Tibial artery (tissue), 4 donors: ENCODE measurements around the gene CUL3.
"Not testable (repeated sequence)": the region's sequence is repeated elsewhere in the genome, so short reads cannot be mapped to it uniquely, and the experiment has no call there.

Source experiments
- DNase-seq, 2 donors: peaks; one replicate each; pipeline ENCODE4 v3.0.0-alpha.2; 2019
- H3K27ac ChIP-seq, 2 donors: fragments of 200-600 bp; sonication (generic) in 1 of 2; 1 replicate in 1 of 2; 2 replicates in 1 of 2; pipeline ENCODE4 v1.5.1; 2018 to 2019; ENCODE audit warnings: mild to moderate bottlenecking in 1 of 2
- H3K27me3 ChIP-seq, 2 donors: fragments of 200-600 bp; sonication (generic) in 1 of 2; one replicate each; pipeline versions ENCODE4 v1.5.1 to v1.6.0; 2016 to 2019
- H3K36me3 ChIP-seq, 3 donors: fragments of 200-600 bp; sonication (generic) in 2 of 3; one replicate each; pipeline ENCODE4 v1.5.1; 2016 to 2019; ENCODE audit warnings: mild to moderate bottlenecking in 2 of 3
- H3K4me1 ChIP-seq, 4 donors: fragments of 200-600 bp; sonication (generic) in 2 of 4; 1 replicate in 3 of 4; 2 replicates in 1 of 4; pipeline ENCODE4 v1.5.1; 2016 to 2019
- H3K4me3 ChIP-seq, 2 donors: fragments of 200-600 bp; sonication (generic) in 1 of 2; 1 replicate in 1 of 2; 2 replicates in 1 of 2; pipeline ENCODE4 v1.5.1; 2018 to 2019; ENCODE audit warnings: mild to moderate bottlenecking in 2 of 2
- H3K9me3 ChIP-seq, 3 donors: fragments of 200-600 bp; sonication (generic) in 1 of 3; one replicate each; pipeline ENCODE4 v1.5.1; 2016 to 2019
- CTCF ChIP-seq, 2 experiments: fragments of 200-600 bp in 1 of 2; fragments of 450-650 bp in 1 of 2; IDR thresholded peaks; one replicate each; pipeline ENCODE4 v1.5.1; 2017 to 2019; ENCODE audit warnings: antibody characterized with exemption in 2 of 2, mild to moderate bottlenecking in 1 of 2, moderate library complexity in 1 of 2
- intact Hi-C: fragments of 100-400 bp; cut with DNase I; formaldehyde crosslinking; loops from one replicate; pipeline ENCODE4 v1.15.0; 2023; ENCODE audit warnings: low total_unique reads

The CUL3 gene

GRCh38 chr2:224612578-224612977 is 27.4 kb upstream of the CUL3 start:
- TF ChIP-seq CTCF (IDR thresholded peaks at IDR 0.05) = no peak
- no peaks in the 10 kb centered on the region for H3K27me3 ChIP-seq
- no peak overlapping the region for H3K4me3 ChIP-seq
- H3K27ac ChIP-seq = no peak overlapping the region
- no peaks in the 10 kb centered on the region for H3K36me3 ChIP-seq
- H3K4me1 ChIP-seq = no peaks in the 10 kb centered on the region
- DNase-seq = no peak
- intact Hi-C loops = no loop called here
- H3K9me3 ChIP-seq = no peaks in the 10 kb centered on the region

- Histone ChIP-seq H3K27ac (no peak overlapping the region), H3K4me3 (no peak overlapping the region), H3K4me1 (no peaks in the 10 kb centered on the region), H3K36me3 (no peaks in the 10 kb centered on the region), H3K9me3 (no peaks in the 10 kb centered on the region), H3K27me3 (no peaks in the 10 kb centered on the region)
- no peak for DNase-seq
- no peak for TF ChIP-seq CTCF (IDR thresholded peaks at IDR 0.05)
- intact Hi-C loops = no loop called here
Measured at GRCh38 chr2:224611938-224612337, 26.8 kb upstream of the CUL3 start.

- intact Hi-C loops = no loop called here
Measured at GRCh38 chr2:224608104-224608503, 22.9 kb upstream of the CUL3 start.

GRCh38 chr2:224603746-224604500 is 18.8 kb upstream of the CUL3 start:
- H3K4me1 ChIP-seq, DNase-seq, H3K4me3 ChIP-seq, H3K9me3 ChIP-seq, H3K27ac ChIP-seq, intact Hi-C loops, H3K36me3 ChIP-seq, H3K27me3 ChIP-seq: not testable (repeated sequence)

More at GRCh38 chr2:224608104-224608503, 22.9 kb upstream of the CUL3 start:
- Histone ChIP-seq H3K4me3 (no peak overlapping the region), H3K9me3 (no peaks in the 10 kb centered on the region), H3K36me3 (no peaks in the 10 kb centered on the region), H3K4me1 (no peaks in the 10 kb centered on the region), H3K27me3 (no peaks in the 10 kb centered on the region), H3K27ac (no peak overlapping the region)
- no peak for DNase-seq
- no peak for TF ChIP-seq CTCF (IDR thresholded peaks at IDR 0.05)

- H3K27me3 ChIP-seq, H3K4me1 ChIP-seq, H3K36me3 ChIP-seq, intact Hi-C loops, H3K4me3 ChIP-seq, H3K9me3 ChIP-seq, DNase-seq, H3K27ac ChIP-seq: not testable (repeated sequence)
Measured at GRCh38 chr2:224602778-224603375, 17.7 kb upstream of the CUL3 start.

- no peak for TF ChIP-seq CTCF (IDR thresholded peaks at IDR 0.05)
- Histone ChIP-seq H3K9me3 (no peaks in the 10 kb centered on the region), H3K27me3 (no peaks in the 10 kb centered on the region), H3K27ac (no peak overlapping the region), H3K4me3 (no peak overlapping the region), H3K4me1 (no peaks in the 10 kb centered on the region), H3K36me3 (no peaks in the 10 kb centered on the region)
- DNase-seq = no peak
- intact Hi-C loops = no loop called here
Measured at GRCh38 chr2:224601923-224602322, 16.8 kb upstream of the CUL3 start.
